HEK293 (cell line): ENCODE data around the gene EIF4E1B.

Experiments used
- BCL11A ChIP-seq: fragments of 450-650 bp; formaldehyde crosslinking; IDR thresholded peaks from 2 replicates; pipeline ENCODE4 v1.5.1; 2016; ENCODE audit warnings: low read depth, missing biosample characterization, missing genetic modification characterization
- YY1 ChIP-seq: fragments of 450-650 bp; formaldehyde crosslinking; IDR thresholded peaks from 2 replicates; pipeline ENCODE4 v1.5.1; 2018; ENCODE audit warnings: missing biosample characterization, missing genetic modification characterization
- ZNF112 ChIP-seq: fragments of 450-650 bp; formaldehyde crosslinking; IDR thresholded peaks from 2 replicates; pipeline ENCODE4 v1.5.0; 2017; ENCODE audit warnings: missing biosample characterization, missing genetic modification characterization
- ZNF121 ChIP-seq: fragments of 450-650 bp; formaldehyde crosslinking; IDR thresholded peaks from 2 replicates; pipeline ENCODE4 v1.5.1; 2016; ENCODE audit warnings: missing biosample characterization, missing genetic modification characterization
- ZNF175 ChIP-seq: fragments of 450-650 bp; formaldehyde crosslinking; IDR thresholded peaks from 2 replicates; pipeline ENCODE4 v1.5.1; 2016; ENCODE audit warnings: missing biosample characterization, missing genetic modification characterization
- ZNF2 ChIP-seq: fragments of 450-650 bp; formaldehyde crosslinking; IDR thresholded peaks from 2 replicates; pipeline ENCODE4 v1.5.1; 2016; ENCODE audit warnings: missing biosample characterization, missing genetic modification characterization
- ZNF239 ChIP-seq: fragments of 450-650 bp; formaldehyde crosslinking; IDR thresholded peaks from 2 replicates; pipeline ENCODE4 v1.5.1; 2016; ENCODE audit warnings: missing biosample characterization, missing genetic modification characterization
- ZNF324 ChIP-seq: fragments of 450-650 bp; formaldehyde crosslinking; IDR thresholded peaks from 2 replicates; pipeline ENCODE4 v1.5.1; 2016; ENCODE audit warnings: missing biosample characterization, missing genetic modification characterization
- ZNF341 ChIP-seq: fragments of 450-650 bp; formaldehyde crosslinking; IDR thresholded peaks from 2 replicates; pipeline ENCODE4; 2016; ENCODE audit warnings: low read depth, missing biosample characterization, missing genetic modification characterization
- TF ChIP-seq, protein P1 (sequence below): fragments of 450-650 bp; formaldehyde crosslinking; IDR thresholded peaks from 2 replicates; pipeline ENCODE4 v1.5.1; 2016; ENCODE audit warnings: missing biosample characterization, missing genetic modification characterization
- TF ChIP-seq, protein P2 (sequence below): fragments of 450-650 bp; formaldehyde crosslinking; IDR thresholded peaks from 2 replicates; pipeline ENCODE4 v1.5.1; 2016; ENCODE audit warnings: missing biosample characterization, missing genetic modification characterization
- TF ChIP-seq, protein P3 (sequence below): fragments of 450-650 bp; formaldehyde crosslinking; IDR thresholded peaks from 2 replicates; pipeline ENCODE4 v1.5.1; 2016; ENCODE audit warnings: missing biosample characterization, missing genetic modification characterization, low read depth
- TF ChIP-seq, protein P4 (sequence below): fragments of 450-650 bp; formaldehyde crosslinking; IDR thresholded peaks from 2 replicates; pipeline ENCODE4 v1.5.1; 2016; ENCODE audit warnings: missing biosample characterization, missing genetic modification characterization

DNA sequence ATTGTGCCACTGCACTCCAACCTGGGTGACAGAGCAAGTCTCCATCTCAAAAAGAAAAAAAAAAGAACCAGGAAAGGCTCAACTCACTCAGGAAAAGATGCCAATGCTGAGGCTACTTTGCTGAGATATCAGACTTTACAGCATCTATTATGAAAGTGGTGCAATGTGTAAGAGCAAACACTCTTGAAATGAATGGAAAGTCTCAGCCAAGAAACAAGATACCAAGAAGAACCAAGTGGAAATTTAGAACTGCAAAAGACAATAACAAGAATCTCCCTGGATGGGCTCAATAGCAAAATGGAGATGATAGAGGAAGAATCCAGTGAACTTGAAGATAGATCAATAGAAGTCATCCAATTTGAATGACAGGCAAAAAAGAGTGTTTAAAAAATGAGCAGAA lies 54.5 kb downstream of the EIF4E1B start:
- TF ChIP-seq, protein P1, sequence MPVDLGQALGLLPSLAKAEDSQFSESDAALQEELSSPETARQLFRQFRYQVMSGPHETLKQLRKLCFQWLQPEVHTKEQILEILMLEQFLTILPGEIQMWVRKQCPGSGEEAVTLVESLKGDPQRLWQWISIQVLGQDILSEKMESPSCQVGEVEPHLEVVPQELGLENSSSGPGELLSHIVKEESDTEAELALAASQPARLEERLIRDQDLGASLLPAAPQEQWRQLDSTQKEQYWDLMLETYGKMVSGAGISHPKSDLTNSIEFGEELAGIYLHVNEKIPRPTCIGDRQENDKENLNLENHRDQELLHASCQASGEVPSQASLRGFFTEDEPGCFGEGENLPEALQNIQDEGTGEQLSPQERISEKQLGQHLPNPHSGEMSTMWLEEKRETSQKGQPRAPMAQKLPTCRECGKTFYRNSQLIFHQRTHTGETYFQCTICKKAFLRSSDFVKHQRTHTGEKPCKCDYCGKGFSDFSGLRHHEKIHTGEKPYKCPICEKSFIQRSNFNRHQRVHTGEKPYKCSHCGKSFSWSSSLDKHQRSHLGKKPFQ (tag by site-specific recombination) = no peak
- TF ChIP-seq, protein P2, sequence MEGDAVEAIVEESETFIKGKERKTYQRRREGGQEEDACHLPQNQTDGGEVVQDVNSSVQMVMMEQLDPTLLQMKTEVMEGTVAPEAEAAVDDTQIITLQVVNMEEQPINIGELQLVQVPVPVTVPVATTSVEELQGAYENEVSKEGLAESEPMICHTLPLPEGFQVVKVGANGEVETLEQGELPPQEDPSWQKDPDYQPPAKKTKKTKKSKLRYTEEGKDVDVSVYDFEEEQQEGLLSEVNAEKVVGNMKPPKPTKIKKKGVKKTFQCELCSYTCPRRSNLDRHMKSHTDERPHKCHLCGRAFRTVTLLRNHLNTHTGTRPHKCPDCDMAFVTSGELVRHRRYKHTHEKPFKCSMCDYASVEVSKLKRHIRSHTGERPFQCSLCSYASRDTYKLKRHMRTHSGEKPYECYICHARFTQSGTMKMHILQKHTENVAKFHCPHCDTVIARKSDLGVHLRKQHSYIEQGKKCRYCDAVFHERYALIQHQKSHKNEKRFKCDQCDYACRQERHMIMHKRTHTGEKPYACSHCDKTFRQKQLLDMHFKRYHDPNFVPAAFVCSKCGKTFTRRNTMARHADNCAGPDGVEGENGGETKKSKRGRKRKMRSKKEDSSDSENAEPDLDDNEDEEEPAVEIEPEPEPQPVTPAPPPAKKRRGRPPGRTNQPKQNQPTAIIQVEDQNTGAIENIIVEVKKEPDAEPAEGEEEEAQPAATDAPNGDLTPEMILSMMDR (tag by site-specific recombination) = no peak
- TF ChIP-seq ZNF341 (tag by site-specific recombination) = no peak
- TF ChIP-seq ZNF324 = no peak
- no peak for TF ChIP-seq ZNF175 (tag by site-specific recombination)
- TF ChIP-seq ZNF2 (tag by site-specific recombination) = no peak
- no peak for TF ChIP-seq ZNF112 (tag by site-specific recombination)
- TF ChIP-seq BCL11A = no peak
- no peak for TF ChIP-seq YY1
- TF ChIP-seq, protein P3, sequence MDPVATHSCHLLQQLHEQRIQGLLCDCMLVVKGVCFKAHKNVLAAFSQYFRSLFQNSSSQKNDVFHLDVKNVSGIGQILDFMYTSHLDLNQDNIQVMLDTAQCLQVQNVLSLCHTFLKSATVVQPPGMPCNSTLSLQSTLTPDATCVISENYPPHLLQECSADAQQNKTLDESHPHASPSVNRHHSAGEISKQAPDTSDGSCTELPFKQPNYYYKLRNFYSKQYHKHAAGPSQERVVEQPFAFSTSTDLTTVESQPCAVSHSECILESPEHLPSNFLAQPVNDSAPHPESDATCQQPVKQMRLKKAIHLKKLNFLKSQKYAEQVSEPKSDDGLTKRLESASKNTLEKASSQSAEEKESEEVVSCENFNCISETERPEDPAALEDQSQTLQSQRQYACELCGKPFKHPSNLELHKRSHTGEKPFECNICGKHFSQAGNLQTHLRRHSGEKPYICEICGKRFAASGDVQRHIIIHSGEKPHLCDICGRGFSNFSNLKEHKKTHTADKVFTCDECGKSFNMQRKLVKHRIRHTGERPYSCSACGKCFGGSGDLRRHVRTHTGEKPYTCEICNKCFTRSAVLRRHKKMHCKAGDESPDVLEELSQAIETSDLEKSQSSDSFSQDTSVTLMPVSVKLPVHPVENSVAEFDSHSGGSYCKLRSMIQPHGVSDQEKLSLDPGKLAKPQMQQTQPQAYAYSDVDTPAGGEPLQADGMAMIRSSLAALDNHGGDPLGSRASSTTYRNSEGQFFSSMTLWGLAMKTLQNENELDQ (tag by site-specific recombination) = no peak
- TF ChIP-seq, protein P4, sequence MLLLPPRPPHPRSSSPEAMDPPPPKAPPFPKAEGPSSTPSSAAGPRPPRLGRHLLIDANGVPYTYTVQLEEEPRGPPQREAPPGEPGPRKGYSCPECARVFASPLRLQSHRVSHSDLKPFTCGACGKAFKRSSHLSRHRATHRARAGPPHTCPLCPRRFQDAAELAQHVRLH (tag by site-specific recombination) = no peak
- TF ChIP-seq ZNF239 = no peak
- TF ChIP-seq ZNF121 (tag by site-specific recombination) = no peak
